Upper lobe of left lung (tissue), 4 donors: ENCODE results near the gene STBD1.

Source experiments
- CTCF ChIP-seq, 6 experiments: fragments of 450-650 bp in 4 of 6; fragments of 200-600 bp in 2 of 6; sonication (generic) in 2 of 6; IDR thresholded peaks; one replicate each; pipeline ENCODE4 v1.5.1; 2016 to 2019; ENCODE audit warnings: antibody characterized with exemption in 6 of 6
- EP300 ChIP-seq, 4 donors: sonication (generic); formaldehyde crosslinking; IDR thresholded peaks; one replicate each; pipeline ENCODE4 v1.5.1; 2017; ENCODE audit warnings: antibody characterized with exemption in 4 of 4, control low read depth in 2 of 4
- POLR2A ChIP-seq, 4 donors: fragments of 450-650 bp; IDR thresholded peaks; one replicate each; pipeline ENCODE4 v1.5.1; 2016 to 2017; ENCODE audit warnings: antibody characterized with exemption in 4 of 4, mild to moderate bottlenecking in 2 of 4

GRCh38 chr4:76342191-76342590, 35.7 kb downstream of the STBD1 start:
- TF ChIP-seq CTCF (IDR thresholded peaks at IDR 0.05) (no peak), EP300 (IDR thresholded peaks at IDR 0.05) (peak; percentile 34 to 76 (median 48)), POLR2A (IDR thresholded peaks at IDR 0.05) (no peak)
